ENCODE data around the gene MYO9B. TPM values are rescaled to one million over a fixed set of nuclear protein-coding genes. Genes with fewer than 3 reads are reported as not detected.

Gene MYO9B
- total and polyA plus RNA-seq, 10 donors = 70.5 to 329 (median 256) TPM

- Histone ChIP-seq H3K36me3 (peaks cover 0 to 31% (median under 1%) of the 10 kb centered on the region in 6 donors), H3K4me1 (peaks cover 52 to 81% (median 70%) of the 10 kb centered on the region in 6 donors), H3K4me3 (peak overlapping the region; percentile 57 to 96 (median 86)), H3K9me3 (no peaks in the 10 kb centered on the region), H3K27me3 (replicated peaks in 1 of 7) (no peaks in the 10 kb centered on the region), H3K27ac (peak overlapping the region; percentile 75 to 97 (median 90))
- DNase-seq = peak; percentile 83
- 0 to 2% (median 1%) methylated on average over 9 to 12 of the region's 12 CpGs for WGBS, 5 donors
- TF ChIP-seq CTCF (IDR thresholded peaks at IDR 0.05 in 8 of 11, conservative IDR thresholded peaks at IDR 0.05 in 3 of 11) (no peak), POLR2A (IDR thresholded peaks at IDR 0.05) (no peak), POLR2AphosphoS5 (IDR thresholded peaks at IDR 0.05) (peak in 1 of 3 donors; percentile 47)
- intact Hi-C loops (cut with DNase I; ENCODE audit: low total_unique reads) = loop anchor here (5.0 kb wide), 1 partner anchor 51 kb away; no protein-coding TSS in a partner anchor
Measured at GRCh38 chr19:17076543-17076991, 990 bp downstream of the MYO9B start.

GRCh38 chr19:17077447-17078028 lies 2.0 kb downstream of the MYO9B start:
- no peak for DNase-seq
- TF ChIP-seq POLR2AphosphoS5 (IDR thresholded peaks at IDR 0.05) (no peak), CTCF (IDR thresholded peaks at IDR 0.05 in 8 of 11, conservative IDR thresholded peaks at IDR 0.05 in 3 of 11) (no peak), POLR2A (IDR thresholded peaks at IDR 0.05) (no peak)
- peaks cover 62 to 88% (median 80%) of the 10 kb centered on the region in 6 donors for H3K4me1 ChIP-seq
- no peaks in the 10 kb centered on the region for H3K9me3 ChIP-seq
- H3K27ac ChIP-seq = peak overlapping the region; percentile 75 to 97 (median 90)
- peak overlapping the region; percentile 57 to 96 (median 86) for H3K4me3 ChIP-seq
- WGBS, 5 donors = 79 to 84% (median 82%) methylated on average over 17 of the region's 17 CpGs
- H3K27me3 ChIP-seq (replicated peaks in 1 of 7) = no peaks in the 10 kb centered on the region
- intact Hi-C loops (cut with DNase I; ENCODE audit: low total_unique reads) = loop anchor here (5.0 kb wide), 1 partner anchor 50 kb away; no protein-coding TSS in a partner anchor
- peaks cover 0 to 26% (median 0%) of the 10 kb centered on the region in 6 donors for H3K36me3 ChIP-seq

DNA sequence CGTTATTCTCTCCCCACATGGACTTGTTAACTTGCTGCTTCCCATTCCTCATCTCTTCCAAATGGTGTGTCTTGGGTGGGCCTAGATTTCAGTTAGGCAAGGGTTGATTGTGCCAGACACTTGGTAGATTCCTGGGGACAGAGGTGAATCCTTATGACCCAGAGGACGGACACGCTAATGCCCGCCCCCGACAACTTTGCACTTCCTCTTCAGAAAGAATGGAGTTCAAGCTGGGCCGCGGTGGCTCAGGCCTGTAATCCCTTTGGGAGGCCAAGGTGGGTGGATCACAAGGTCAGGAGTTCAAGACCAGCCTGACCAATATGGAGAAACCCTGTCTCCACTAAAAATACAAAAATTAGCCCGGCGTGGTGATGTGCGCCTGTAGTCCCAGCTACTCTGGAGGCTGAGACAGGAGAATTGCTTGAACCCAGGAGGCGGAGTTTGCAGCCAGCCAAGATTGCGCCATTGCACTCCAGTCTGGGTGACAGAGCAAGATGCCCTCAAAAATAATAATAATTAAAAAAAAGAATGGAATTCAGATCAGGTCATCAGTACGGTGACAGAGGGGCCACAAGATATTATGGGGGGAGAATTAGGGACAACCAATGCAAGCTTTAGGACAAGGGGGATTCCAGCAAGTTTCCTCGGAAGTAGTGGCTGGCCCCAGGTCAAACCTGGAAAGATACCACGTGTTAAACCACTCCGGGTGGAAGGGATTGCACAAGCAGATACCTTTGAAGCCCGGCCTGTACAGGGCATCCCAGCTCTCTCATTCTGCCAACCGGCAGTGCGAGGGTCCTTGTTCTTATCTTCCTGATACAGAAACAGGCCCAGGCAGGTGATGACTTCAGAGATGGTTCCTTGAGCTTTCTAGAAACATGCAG lies 2.7 kb downstream of the MYO9B start:
- 63 to 84% (median 68%) methylated on average over 11 to 19 of the region's 19 CpGs for WGBS, 5 donors
- H3K9me3 ChIP-seq = no peaks in the 10 kb centered on the region
- TF ChIP-seq POLR2A (IDR thresholded peaks at IDR 0.05) (no peak), POLR2AphosphoS5 (IDR thresholded peaks at IDR 0.05) (peak in 1 of 3 donors; percentile 6)
- no peak for DNase-seq
- intact Hi-C loops (cut with DNase I; ENCODE audit: low total_unique reads) = loop anchor here (5.0 kb wide), 1 partner anchor 49 kb away; no protein-coding TSS in a partner anchor
- H3K4me3 ChIP-seq = peak overlapping the region in 4 of 8 donors; percentile 59 to 96 (median 90)
- peaks cover 0 to 24% (median 0%) of the 10 kb centered on the region in 6 donors for H3K36me3 ChIP-seq
- H3K27ac ChIP-seq = peak overlapping the region in 7 of 8 donors; percentile 15 to 97 (median 92)
- no peaks in the 10 kb centered on the region for H3K27me3 ChIP-seq (replicated peaks in 1 of 7)
- H3K4me1 ChIP-seq = peaks cover 63 to 89% (median 83%) of the 10 kb centered on the region in 6 donors

DNA sequence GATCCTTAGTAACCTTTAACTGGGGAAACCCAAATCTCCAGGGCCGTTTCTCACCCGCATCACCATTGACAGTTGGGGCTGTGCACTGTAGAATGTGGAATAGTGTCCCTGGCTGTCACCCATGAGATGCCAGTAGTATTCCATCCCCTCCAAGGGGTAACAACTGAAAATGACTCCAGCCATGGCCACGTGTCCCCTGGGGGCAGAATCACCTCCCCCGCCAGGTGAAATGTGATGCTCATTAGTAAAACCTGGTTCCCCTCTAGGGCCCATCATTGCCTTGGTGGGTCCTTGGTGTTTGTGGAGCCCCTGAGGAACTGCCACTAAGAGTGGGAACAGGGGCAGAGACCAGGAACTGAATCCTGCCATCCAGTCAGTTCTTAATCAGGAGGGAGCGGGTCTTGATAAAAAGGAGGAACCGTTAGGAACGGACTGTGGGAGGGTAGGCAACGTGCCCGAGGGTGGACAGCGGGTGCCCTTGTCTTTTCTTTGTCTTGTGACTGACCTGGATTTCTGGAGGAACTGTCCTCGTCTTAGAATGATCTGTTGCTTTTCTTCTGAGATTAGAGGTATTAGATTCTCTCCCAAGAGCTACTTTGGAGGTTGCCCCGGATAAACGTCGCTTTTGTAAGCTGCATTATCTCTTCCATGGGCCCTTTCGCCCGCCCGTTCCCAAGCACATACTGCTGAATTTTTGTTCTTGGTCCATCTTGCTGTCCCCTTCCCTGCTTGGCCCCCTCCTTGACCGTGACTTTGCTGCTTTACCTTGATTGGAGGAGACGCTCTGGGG lies 3.5 kb downstream of the MYO9B start:
- TF ChIP-seq CTCF (IDR thresholded peaks at IDR 0.05 in 8 of 11, conservative IDR thresholded peaks at IDR 0.05 in 3 of 11) = no peak
- TF ChIP-seq POLR2AphosphoS5 (IDR thresholded peaks at IDR 0.05) = no peak
- no peak for TF ChIP-seq POLR2A (IDR thresholded peaks at IDR 0.05)
- Histone ChIP-seq H3K27ac (peak overlapping the region; percentile 38 to 97 (median 90)), H3K36me3 (peaks cover 0 to 33% (median 0%) of the 10 kb centered on the region in 6 donors), H3K4me1 (peaks cover 60 to 89% (median 79%) of the 10 kb centered on the region in 6 donors), H3K9me3 (no peaks in the 10 kb centered on the region), H3K27me3 (replicated peaks in 1 of 7) (no peaks in the 10 kb centered on the region), H3K4me3 (peak overlapping the region in 5 of 8 donors; percentile 21 to 88 (median 28))
- 60 to 79% (median 68%) methylated on average over 19 of the region's 19 CpGs for WGBS, 5 donors
- intact Hi-C loops (cut with DNase I; ENCODE audit: low total_unique reads) = loop anchor here (5.0 kb wide), 1 partner anchor 48 kb away; no protein-coding TSS in a partner anchor
- DNase-seq = no peak

Measured in spleen (tissue), 11 donors.